ENCODE results near the gene EPB41L1.

EPB41L1 gene

GRCh38 chr20:36155991-36156390 lies 1.5 kb downstream of the EPB41L1 start:
- no peak for TF ChIP-seq CTCF (IDR thresholded peaks at IDR 0.05; ENCODE audit: unreplicated experiment in 3 of 3)
- Mint-ChIP-seq H3K9me3 (no peaks in the 10 kb centered on the region), H3K4me3 (peak overlapping the region in 2 of 3 experiments; percentile 6 to 82), H3K36me3 (ENCODE audit: low read depth) (no peaks in the 10 kb centered on the region), H3K4me1 (peaks cover 30% of the 10 kb centered on the region), H3K27me3 (ENCODE audit: low read depth) (no peaks in the 10 kb centered on the region), H3K27ac (peak overlapping the region in 1 of 3 experiments; percentile 59)

GRCh38 chr20:36157610-36158009 lies 3.1 kb downstream of the EPB41L1 start:
- Mint-ChIP-seq H3K9me3 (no peaks in the 10 kb centered on the region), H3K4me1 (peaks cover 27% of the 10 kb centered on the region), H3K36me3 (ENCODE audit: low read depth) (no peaks in the 10 kb centered on the region), H3K4me3 (peak overlapping the region in 1 of 3 experiments; percentile 26), H3K27me3 (ENCODE audit: low read depth) (no peaks in the 10 kb centered on the region), H3K27ac (no peak overlapping the region)
- no peak for TF ChIP-seq CTCF (IDR thresholded peaks at IDR 0.05; ENCODE audit: unreplicated experiment in 3 of 3)

- Mint-ChIP-seq H3K4me1 (peaks cover 25% of the 10 kb centered on the region), H3K9me3 (no peaks in the 10 kb centered on the region), H3K27ac (no peak overlapping the region), H3K36me3 (ENCODE audit: low read depth) (no peaks in the 10 kb centered on the region), H3K27me3 (ENCODE audit: low read depth) (no peaks in the 10 kb centered on the region), H3K4me3 (no peak overlapping the region)
- TF ChIP-seq CTCF (IDR thresholded peaks at IDR 0.05; ENCODE audit: unreplicated experiment in 3 of 3), result no peak
These were observed 3.7 kb downstream of the EPB41L1 start for GRCh38 chr20:36158160-36158741.

GRCh38 chr20:36159833-36160232 lies 5.3 kb downstream of the EPB41L1 start:
- H3K27ac Mint-ChIP-seq, result no peak overlapping the region
- peaks cover 17% of the 10 kb centered on the region for H3K4me1 Mint-ChIP-seq
- H3K4me3 Mint-ChIP-seq, result no peak overlapping the region
- H3K27me3 Mint-ChIP-seq (ENCODE audit: low read depth), result no peaks in the 10 kb centered on the region
- H3K9me3 Mint-ChIP-seq, result no peaks in the 10 kb centered on the region
- no peaks in the 10 kb centered on the region for H3K36me3 Mint-ChIP-seq (ENCODE audit: low read depth)
- TF ChIP-seq CTCF (IDR thresholded peaks at IDR 0.05; ENCODE audit: unreplicated experiment in 3 of 3), result no peak

GRCh38 chr20:36162272-36162966 lies 7.9 kb downstream of the EPB41L1 start:
- no peaks in the 10 kb centered on the region for H3K9me3 Mint-ChIP-seq
- H3K4me3 Mint-ChIP-seq, result no peak overlapping the region
- TF ChIP-seq CTCF (IDR thresholded peaks at IDR 0.05; ENCODE audit: unreplicated experiment in 3 of 3), result no peak
- H3K27me3 Mint-ChIP-seq (ENCODE audit: low read depth), result no peaks in the 10 kb centered on the region
- peaks cover 6% of the 10 kb centered on the region for H3K4me1 Mint-ChIP-seq
- no peaks in the 10 kb centered on the region for H3K36me3 Mint-ChIP-seq (ENCODE audit: low read depth)
- H3K27ac Mint-ChIP-seq, result no peak overlapping the region

All from nephron (organoid).